Osteocyte (in vitro differentiated cells): ENCODE data around the gene ELOA. TPM values are rescaled to one million over a fixed set of nuclear protein-coding genes. Genes with fewer than 3 reads are reported as not detected.
"Not testable (repeated sequence)": the region's sequence is repeated elsewhere in the genome, so short reads cannot be mapped to it uniquely, and the experiment has no call there.

Source experiments
- DNase-seq: peaks from one replicate; pipeline ENCODE4 v3.0.0; 2021; ENCODE audit warnings: mixed read lengths; ENCODE audit not compliant: unreplicated experiment; ENCODE audit errors: extremely low spot score
- H3K27ac Mint-ChIP-seq: one replicate; pipeline ENCODE4 v1.8.0; 2021; ENCODE audit warnings: mild to moderate bottlenecking, mixed read lengths; ENCODE audit not compliant: unreplicated experiment
- H3K27me3 Mint-ChIP-seq: one replicate; pipeline ENCODE4 v1.8.0; 2021; ENCODE audit warnings: mixed read lengths; ENCODE audit not compliant: unreplicated experiment
- H3K36me3 Mint-ChIP-seq: one replicate; pipeline ENCODE4 v1.8.0; 2021; ENCODE audit warnings: mixed read lengths; ENCODE audit not compliant: unreplicated experiment
- H3K4me1 Mint-ChIP-seq: one replicate; pipeline ENCODE4 v1.8.0; 2021; ENCODE audit warnings: mixed read lengths; ENCODE audit not compliant: unreplicated experiment
- H3K4me3 Mint-ChIP-seq: one replicate; pipeline ENCODE4 v1.8.0; 2021; ENCODE audit warnings: mild to moderate bottlenecking, moderate library complexity, mixed read lengths; ENCODE audit not compliant: unreplicated experiment
- H3K9me3 Mint-ChIP-seq: one replicate; pipeline ENCODE4 v1.8.0; 2021; ENCODE audit warnings: mixed read lengths; ENCODE audit not compliant: unreplicated experiment
- total RNA-seq: library from RNA; stranded (reverse); gene quantifications from 2 replicates; pipeline ENCODE4 v1.2.1, GENCODE V29; 2021
- TF ChIP-seq, protein P1 (sequence below): fragments of 200-600 bp; sonication (generic); IDR thresholded peaks from 2 replicates; pipeline ENCODE4 v1.5.0; 2021; ENCODE audit warnings: antibody characterized with exemption, mild to moderate bottlenecking, moderate library complexity

Gene ELOA
- total RNA-seq, 1 donor from 2014 or later, result 47.0 TPM

DNA sequence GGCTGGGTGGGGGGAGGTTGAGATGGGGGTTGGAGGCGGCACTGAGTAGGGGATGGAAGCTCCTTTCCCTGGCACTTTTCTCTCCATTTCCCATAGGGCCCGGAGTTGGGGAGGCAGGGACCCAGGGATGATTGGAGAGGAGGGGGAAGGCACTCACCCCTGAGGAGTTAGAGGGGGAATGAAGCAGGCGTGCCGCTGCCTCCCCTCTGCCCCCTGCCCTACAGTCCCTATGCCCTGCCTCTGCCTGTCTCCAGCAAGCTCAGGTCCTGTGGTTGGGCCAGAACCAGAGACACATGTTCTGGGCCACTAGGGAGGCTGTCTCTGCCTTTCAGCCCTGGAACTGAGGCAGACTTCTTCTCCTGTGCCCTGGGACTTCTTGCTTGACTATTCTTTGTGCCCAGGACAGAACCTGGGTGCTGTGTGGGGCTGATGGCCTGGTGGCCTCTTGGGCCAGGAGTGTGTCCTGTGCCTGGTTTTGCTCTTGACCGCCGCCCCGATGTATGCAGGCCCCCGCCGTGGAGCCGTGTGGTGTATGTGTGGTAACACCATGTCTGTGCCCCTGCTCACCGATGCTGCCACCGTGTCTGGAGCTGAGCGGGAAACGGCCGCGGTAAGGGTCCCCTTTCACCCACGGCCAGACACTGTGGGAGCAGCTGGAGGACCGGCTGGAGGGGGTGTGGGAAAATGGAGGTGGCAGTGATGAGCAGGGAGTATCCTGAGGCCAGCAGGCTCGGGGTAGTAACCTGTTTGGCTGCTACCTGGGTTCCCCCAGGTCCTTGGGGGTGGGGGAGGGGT lies 49.1 kb downstream of the ELOA start:
- DNase-seq, result no peak
- TF ChIP-seq, protein P1, sequence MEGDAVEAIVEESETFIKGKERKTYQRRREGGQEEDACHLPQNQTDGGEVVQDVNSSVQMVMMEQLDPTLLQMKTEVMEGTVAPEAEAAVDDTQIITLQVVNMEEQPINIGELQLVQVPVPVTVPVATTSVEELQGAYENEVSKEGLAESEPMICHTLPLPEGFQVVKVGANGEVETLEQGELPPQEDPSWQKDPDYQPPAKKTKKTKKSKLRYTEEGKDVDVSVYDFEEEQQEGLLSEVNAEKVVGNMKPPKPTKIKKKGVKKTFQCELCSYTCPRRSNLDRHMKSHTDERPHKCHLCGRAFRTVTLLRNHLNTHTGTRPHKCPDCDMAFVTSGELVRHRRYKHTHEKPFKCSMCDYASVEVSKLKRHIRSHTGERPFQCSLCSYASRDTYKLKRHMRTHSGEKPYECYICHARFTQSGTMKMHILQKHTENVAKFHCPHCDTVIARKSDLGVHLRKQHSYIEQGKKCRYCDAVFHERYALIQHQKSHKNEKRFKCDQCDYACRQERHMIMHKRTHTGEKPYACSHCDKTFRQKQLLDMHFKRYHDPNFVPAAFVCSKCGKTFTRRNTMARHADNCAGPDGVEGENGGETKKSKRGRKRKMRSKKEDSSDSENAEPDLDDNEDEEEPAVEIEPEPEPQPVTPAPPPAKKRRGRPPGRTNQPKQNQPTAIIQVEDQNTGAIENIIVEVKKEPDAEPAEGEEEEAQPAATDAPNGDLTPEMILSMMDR, result no peak
- Mint-ChIP-seq H3K27ac (peak overlapping the region; percentile 94), H3K9me3 (no peaks in the 10 kb centered on the region), H3K4me3 (peak overlapping the region; percentile 96), H3K27me3 (no peaks in the 10 kb centered on the region), H3K4me1 (peaks cover 41% of the 10 kb centered on the region), H3K36me3 (peaks cover 14% of the 10 kb centered on the region)

DNA sequence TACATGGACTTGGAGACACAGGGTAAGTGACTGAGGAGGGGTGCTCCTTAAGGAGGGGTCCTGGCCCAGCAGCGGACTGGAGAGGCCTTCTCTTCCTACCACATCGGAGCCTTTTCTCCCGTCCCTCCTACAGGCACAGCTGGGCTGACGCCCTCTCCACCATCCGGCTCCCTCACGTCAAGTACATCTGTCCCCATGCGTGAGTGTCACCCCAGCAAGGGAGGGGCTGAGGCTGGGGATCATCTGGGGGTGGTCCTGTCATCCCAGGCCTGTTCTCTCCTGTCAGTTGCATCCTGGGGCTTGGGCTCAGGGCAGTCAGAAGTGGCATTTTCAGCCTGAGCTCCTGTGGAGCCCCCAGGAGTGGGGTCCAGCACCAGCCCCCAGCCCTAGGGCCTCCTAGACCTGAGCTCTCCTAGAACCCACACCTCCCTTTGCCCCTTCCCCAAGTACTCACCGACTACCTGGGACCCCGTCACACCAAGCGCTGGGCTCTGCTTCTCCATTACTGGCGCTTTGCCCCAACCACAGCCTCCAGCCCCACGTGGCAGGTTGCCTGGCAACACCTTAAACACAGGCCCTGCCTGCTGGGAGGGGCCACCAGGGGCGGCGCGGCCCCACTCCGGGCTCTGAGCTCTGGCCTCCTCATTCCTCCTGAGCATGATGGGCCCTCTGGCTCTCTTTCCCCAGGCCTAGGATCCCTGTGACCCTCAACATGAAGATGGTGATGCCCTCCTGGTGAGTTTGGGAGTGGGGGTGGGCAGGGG lies 49.9 kb downstream of the ELOA start:
- H3K27ac Mint-ChIP-seq, result no peak overlapping the region
- H3K4me3 Mint-ChIP-seq, result no peak overlapping the region
- peaks cover 7% of the 10 kb centered on the region for H3K36me3 Mint-ChIP-seq
- DNase-seq, result no peak
- no peaks in the 10 kb centered on the region for H3K27me3 Mint-ChIP-seq
- TF ChIP-seq, protein P1, result no peak
- peaks cover 39% of the 10 kb centered on the region for H3K4me1 Mint-ChIP-seq
- no peaks in the 10 kb centered on the region for H3K9me3 Mint-ChIP-seq

DNA sequence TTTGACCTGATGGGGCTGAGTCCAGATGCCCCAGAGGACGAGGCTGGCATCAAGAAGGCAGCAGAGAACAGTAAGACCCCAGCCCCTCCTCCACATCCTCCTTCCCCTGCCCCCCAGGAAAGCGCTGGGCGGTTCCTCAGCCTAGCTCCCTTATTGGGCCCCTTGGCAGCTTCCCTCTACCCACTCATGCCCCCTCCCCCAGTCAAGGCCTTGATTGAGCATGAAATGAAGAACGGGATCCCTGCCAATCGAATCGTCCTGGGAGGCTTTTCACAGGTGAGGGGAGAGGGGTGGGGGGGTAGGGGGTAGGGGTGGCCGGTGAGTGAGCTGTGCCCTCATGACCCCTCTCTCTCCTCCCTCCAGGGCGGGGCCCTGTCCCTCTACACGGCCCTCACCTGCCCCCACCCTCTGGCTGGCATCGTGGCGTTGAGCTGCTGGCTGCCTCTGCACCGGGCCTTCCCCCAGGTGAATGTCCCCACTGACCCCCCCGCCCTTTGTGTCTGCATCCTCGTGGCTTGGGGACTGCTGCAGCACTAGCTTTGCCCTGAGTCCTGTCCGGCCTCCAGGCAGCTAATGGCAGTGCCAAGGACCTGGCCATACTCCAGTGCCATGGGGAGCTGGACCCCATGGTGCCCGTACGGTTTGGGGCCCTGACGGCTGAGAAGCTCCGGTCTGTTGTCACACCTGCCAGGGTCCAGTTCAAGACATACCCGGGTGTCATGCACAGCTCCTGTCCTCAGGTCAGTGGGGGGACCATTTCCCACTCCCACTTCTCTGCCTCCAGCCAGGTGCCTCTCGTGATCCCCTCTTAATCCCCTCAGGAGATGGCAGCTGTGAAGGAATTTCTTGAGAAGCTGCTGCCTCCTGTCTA lies 50.8 kb downstream of the ELOA start:
- H3K4me3 Mint-ChIP-seq, result no peak overlapping the region
- TF ChIP-seq, protein P1, result no peak
- H3K4me1 Mint-ChIP-seq, result peaks cover 34% of the 10 kb centered on the region
- no peaks in the 10 kb centered on the region for H3K27me3 Mint-ChIP-seq
- no peak overlapping the region for H3K27ac Mint-ChIP-seq
- H3K36me3 Mint-ChIP-seq, result peaks cover 3% of the 10 kb centered on the region
- no peak for DNase-seq
- H3K9me3 Mint-ChIP-seq, result no peaks in the 10 kb centered on the region

DNA sequence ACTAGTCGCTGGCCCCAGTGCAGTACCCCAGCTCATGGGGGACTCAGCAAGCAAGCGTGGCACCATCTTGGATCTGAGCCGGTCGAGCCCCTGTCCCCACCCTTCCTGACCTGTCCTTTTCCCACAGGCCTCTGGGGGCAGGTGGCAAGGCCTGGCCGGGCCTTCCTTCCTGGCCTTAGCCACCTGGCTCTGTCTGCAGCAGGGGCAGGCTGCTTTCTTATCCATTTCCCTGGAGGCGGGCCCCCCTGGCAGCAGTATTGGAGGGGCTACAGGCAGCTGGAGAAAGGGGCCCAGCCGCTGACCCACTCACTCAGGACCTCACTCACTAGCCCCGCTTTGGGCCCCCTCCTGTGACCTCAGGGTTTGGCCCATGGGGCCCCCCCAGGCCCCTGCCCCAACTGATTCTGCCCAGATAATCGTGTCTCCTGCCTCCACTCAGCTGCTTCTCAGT lies 51.5 kb downstream of the ELOA start:
- H3K4me3 Mint-ChIP-seq, DNase-seq, H3K9me3 Mint-ChIP-seq, H3K27me3 Mint-ChIP-seq, H3K36me3 Mint-ChIP-seq, H3K27ac Mint-ChIP-seq: not testable (repeated sequence)
- peaks cover 33% of the 10 kb centered on the region for H3K4me1 Mint-ChIP-seq

DNA sequence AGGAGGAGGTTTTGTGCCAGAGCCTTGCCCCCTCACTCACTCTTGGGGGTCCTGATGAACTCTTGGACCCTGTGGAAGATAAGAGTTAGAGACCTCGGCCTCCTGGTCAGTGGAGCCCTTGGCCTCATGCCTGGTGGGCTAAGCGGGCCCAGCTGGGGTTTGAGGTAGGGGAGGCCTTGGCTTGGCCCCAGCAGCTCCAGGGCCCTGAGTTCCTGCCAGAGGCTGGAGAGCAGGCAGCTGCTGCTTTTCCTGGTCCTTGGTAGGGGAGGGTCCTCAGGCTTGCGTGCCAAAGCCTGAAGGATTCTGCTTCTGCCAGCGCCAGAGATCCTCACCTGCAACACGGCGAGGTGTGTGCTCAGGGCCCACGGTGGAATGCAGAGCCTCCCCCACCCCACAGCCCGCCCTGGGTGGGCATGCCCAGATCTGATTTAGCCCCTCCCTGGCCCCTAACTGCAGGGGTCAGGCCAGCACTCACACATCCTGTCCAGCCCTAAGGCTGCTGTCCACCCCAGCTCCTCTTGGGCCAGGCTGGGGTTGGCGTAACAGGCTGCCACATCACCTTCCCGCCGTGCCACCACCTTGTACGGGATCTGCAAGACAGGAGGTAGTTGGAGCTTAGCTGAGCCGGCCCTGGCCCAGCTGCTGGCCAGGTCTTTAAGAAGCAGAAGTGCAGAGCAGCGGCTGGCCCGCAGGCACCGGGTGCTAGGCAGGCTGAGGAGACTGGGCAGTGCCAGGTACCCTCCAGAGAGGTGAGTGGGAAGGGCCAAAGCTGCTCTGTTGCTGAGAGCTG lies 52.6 kb downstream of the ELOA start:
- no peaks in the 10 kb centered on the region for H3K27me3 Mint-ChIP-seq
- H3K27ac Mint-ChIP-seq, result no peak overlapping the region
- peaks cover 3% of the 10 kb centered on the region for H3K36me3 Mint-ChIP-seq
- no peak for DNase-seq
- TF ChIP-seq, protein P1, result no peak
- no peaks in the 10 kb centered on the region for H3K9me3 Mint-ChIP-seq
- H3K4me3 Mint-ChIP-seq, result no peak overlapping the region
- H3K4me1 Mint-ChIP-seq, result peaks cover 24% of the 10 kb centered on the region
